22Rv1 (cell line): ENCODE measurements around the gene MYL7.

Experiments used
- ZFX ChIP-seq: fragments of 450-650 bp; IDR thresholded peaks from 2 replicates; pipeline ENCODE4 v1.6.1; 2017; ENCODE audit warnings: antibody characterized with exemption, borderline replicate concordance
- TF ChIP-seq, protein P1 (sequence below): fragments of 450-650 bp; IDR thresholded peaks from 2 replicates; pipeline ENCODE4 v1.5.1; 2017; ENCODE audit warnings: mild to moderate bottlenecking

DNA sequence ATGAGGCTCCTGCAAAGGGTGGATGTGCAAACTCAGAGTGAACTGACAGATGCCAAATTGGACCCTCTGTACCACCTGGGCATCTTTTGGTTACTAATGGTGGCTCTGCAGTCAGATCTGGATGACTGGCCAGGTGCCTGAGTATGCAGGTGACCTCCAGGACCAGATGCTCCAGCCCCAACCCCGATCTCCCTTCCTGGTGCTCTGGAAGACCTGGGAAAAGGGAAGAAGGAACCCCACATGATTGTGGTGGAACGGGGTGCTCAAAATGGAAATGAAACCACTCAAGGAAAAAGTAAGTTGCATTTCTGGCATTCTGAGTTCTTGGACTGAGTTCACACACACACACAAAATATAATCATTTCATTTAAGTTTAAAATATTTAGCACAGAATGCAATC is 46.8 kb downstream of the MYL7 start:
- TF ChIP-seq, protein P1, sequence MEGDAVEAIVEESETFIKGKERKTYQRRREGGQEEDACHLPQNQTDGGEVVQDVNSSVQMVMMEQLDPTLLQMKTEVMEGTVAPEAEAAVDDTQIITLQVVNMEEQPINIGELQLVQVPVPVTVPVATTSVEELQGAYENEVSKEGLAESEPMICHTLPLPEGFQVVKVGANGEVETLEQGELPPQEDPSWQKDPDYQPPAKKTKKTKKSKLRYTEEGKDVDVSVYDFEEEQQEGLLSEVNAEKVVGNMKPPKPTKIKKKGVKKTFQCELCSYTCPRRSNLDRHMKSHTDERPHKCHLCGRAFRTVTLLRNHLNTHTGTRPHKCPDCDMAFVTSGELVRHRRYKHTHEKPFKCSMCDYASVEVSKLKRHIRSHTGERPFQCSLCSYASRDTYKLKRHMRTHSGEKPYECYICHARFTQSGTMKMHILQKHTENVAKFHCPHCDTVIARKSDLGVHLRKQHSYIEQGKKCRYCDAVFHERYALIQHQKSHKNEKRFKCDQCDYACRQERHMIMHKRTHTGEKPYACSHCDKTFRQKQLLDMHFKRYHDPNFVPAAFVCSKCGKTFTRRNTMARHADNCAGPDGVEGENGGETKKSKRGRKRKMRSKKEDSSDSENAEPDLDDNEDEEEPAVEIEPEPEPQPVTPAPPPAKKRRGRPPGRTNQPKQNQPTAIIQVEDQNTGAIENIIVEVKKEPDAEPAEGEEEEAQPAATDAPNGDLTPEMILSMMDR: no peak
- TF ChIP-seq ZFX: no peak
